ENCODE measurements around the gene RAVER2.

Gene RAVER2

GRCh38 chr1:64881281-64881680 is 136.4 kb downstream of the RAVER2 start:
- no peak for DNase-seq

Data from amniotic stem cell (primary cell).